GM12878 (cell line): ENCODE measurements around the gene TBX10. TPM values are rescaled to one million over a fixed set of nuclear protein-coding genes. Genes with fewer than 3 reads are reported as not detected.

Source experiments
- BRCA1 ChIP-seq: IDR thresholded peaks from 2 replicates; pipeline ENCODE4 v1.6.1; 2011; ENCODE audit warnings: low read depth, low read length, improper control_type of control experiment
- ELK1 ChIP-seq: IDR thresholded peaks from 2 replicates; pipeline ENCODE4 v1.6.1; 2012; ENCODE audit warnings: low read depth, low read length, improper control_type of control experiment
- EP300 ChIP-seq, 2 experiments: fragments of 150-350 bp in 1 of 2; IDR thresholded peaks; 2 replicates each; pipeline ENCODE4 v1.6.1; 2011 to 2012; ENCODE audit warnings: low read depth in 2 of 2, low read length in 2 of 2, borderline replicate concordance in 1 of 2, improper control_type of control experiment in 1 of 2, inconsistent platforms in 1 of 2; ENCODE audit not compliant: control insufficient read depth in 1 of 2
- ETV6 ChIP-seq, 2 experiments: fragments of 450-650 bp in 1 of 2; IDR thresholded peaks in 1 of 2; conservative IDR thresholded peaks in 1 of 2; 2 replicates each; pipeline ENCODE4 v1.6.1; 2014; ENCODE audit warnings: antibody characterized with exemption in 1 of 2, borderline replicate concordance in 1 of 2, low read depth in 1 of 2, mild to moderate bottlenecking in 1 of 2, moderate library complexity in 1 of 2
- FOXK2 ChIP-seq: fragments of 450-650 bp; IDR thresholded peaks from 2 replicates; pipeline ENCODE4 v1.6.1; 2017; ENCODE audit warnings: mild to moderate bottlenecking, moderate library complexity
- FOXM1 ChIP-seq: IDR thresholded peaks from 2 replicates; pipeline ENCODE4 v1.6.1; 2012; ENCODE audit warnings: low read depth, mild to moderate bottlenecking, inconsistent platforms, low read length, moderate library complexity
- HDAC2 ChIP-seq: fragments of 200-600 bp; sonication (generic); IDR thresholded peaks from 2 replicates; pipeline ENCODE4 v1.6.1; 2017
- HSF1 ChIP-seq: fragments of 150-350 bp; IDR thresholded peaks from 2 replicates; pipeline ENCODE4 v1.6.1; 2014; ENCODE audit warnings: mild to moderate bottlenecking, low read depth, low read length
- MTA2 ChIP-seq: fragments of 450-650 bp; IDR thresholded peaks from 2 replicates; pipeline ENCODE4 v1.6.1; 2016; ENCODE audit warnings: low read depth, mild to moderate bottlenecking, moderate library complexity
- MYC ChIP-seq: IDR thresholded peaks from 2 replicates; pipeline ENCODE4 v1.6.1; 2011; ENCODE audit warnings: mild to moderate bottlenecking, low read length, moderate library complexity, inconsistent platforms; ENCODE audit not compliant: insufficient read depth, insufficient replicate concordance, insufficient read length, severe bottlenecking
- POU2F2 ChIP-seq: IDR thresholded peaks from 3 replicates; pipeline ENCODE4 v1.6.1; 2011; ENCODE audit warnings: low read depth, mild to moderate bottlenecking, low read length, borderline replicate concordance
- SRF ChIP-seq, 2 experiments: IDR thresholded peaks; 2 replicates each; pipeline ENCODE4 v1.6.1; 2011; ENCODE audit warnings: low read depth in 2 of 2, low read length in 2 of 2, mild to moderate bottlenecking in 1 of 2, moderate library complexity in 1 of 2
- TAF1 ChIP-seq: IDR thresholded peaks from 2 replicates; pipeline ENCODE4 v1.6.1; 2011; ENCODE audit warnings: mild to moderate bottlenecking, low read depth, low read length, borderline replicate concordance
- TCF7 ChIP-seq: IDR thresholded peaks from 2 replicates; pipeline ENCODE4 v1.6.1; 2014; ENCODE audit warnings: antibody characterized with exemption, borderline replicate concordance
- ZBTB11 ChIP-seq: fragments of 450-650 bp; formaldehyde crosslinking; IDR thresholded peaks from 2 replicates; pipeline ENCODE4 v1.5.0; 2022; ENCODE audit warnings: mild to moderate bottlenecking, missing genetic modification characterization
- ZBTB4 ChIP-seq: fragments of 450-650 bp; formaldehyde crosslinking; IDR thresholded peaks from 2 replicates; pipeline ENCODE4 v1.4.0; 2022; ENCODE audit warnings: mild to moderate bottlenecking, moderate library complexity
- ZNF217 ChIP-seq: fragments of 450-650 bp; IDR thresholded peaks from 2 replicates; pipeline ENCODE4 v1.6.1; 2017; ENCODE audit warnings: antibody characterized with exemption, mild to moderate bottlenecking
- polyA plus RNA-seq, 11 experiments: library from polyadenylated mRNA; depleted of rRNA in 4 of 11; unstranded in 6 of 11; stranded (reverse) in 5 of 11; fragments of >200 nt; fragmentation: Nextera tagmentation in 4 of 11; fragmentation: Illumina TruSeq in 1 of 11; extraction: Ambion mirVana in 4 of 11; extraction: Trizol in 1 of 11; gene quantifications; 1 replicate in 1 of 11; 2 replicates in 10 of 11; pipeline versions ENCODE4 v1.2.1 to v1.2.3, GENCODE V29; 2011 to 2016; ENCODE audit warnings: inconsistent platforms in 2 of 11, missing spikeins in 2 of 11, low read depth in 1 of 11
- total RNA-seq, 4 experiments: library from RNA; depleted of rRNA in 3 of 4; stranded (reverse); fragments of >200 nt in 3 of 4; fragmentation: Illumina TruSeq in 1 of 4; extraction: Trizol in 1 of 4; gene quantifications; 2 replicates each; pipeline versions ENCODE4 v1.2.1 to v1.2.3, GENCODE V29; 2013 to 2021

TBX10 gene
- total and polyA plus RNA-seq, 10 of the 15 experiments (the other 5 are each of a cell fraction or from before 2014, with no cell fraction given) = 0.10 to 0.44 (median 0.20) TPM; not detected in 4

GRCh38 chr11:67606492-67607295 is 32.9 kb downstream of the TBX10 start, which contains the start of gene NDUFV1 (continued):
- TF ChIP-seq POU2F2 (0 out of 3 replicates have a peak, but pooled peaks have one; percentile 61), TAF1 (peak; percentile 76; the same call in 1 of the 2 replicates), HSF1 (no peak), MYC (peak; percentile 48), FOXK2 (0 out of 2 replicates have a peak, but pooled peaks have one; percentile 11), ZBTB11 (CRISPR knock-in tag) (no peak), ETV6 (conservative IDR thresholded peaks at IDR 0.05 in 1 of 2, IDR thresholded peaks at IDR 0.05 in 1 of 2; ENCODE audit: borderline replicate concordance in 1 of 2, low read depth in 1 of 2) (no peak), EP300 (IDR thresholded peaks at IDR 0.05; ENCODE audit: borderline replicate concordance in 1 of 2, control insufficient read depth in 1 of 2, low read depth in 2 of 2, low read length in 2 of 2) (peak in 1 of 2 experiments; percentile 41; a peak in 1 of 4 replicates), HDAC2 (no peak), MTA2 (no peak), BRCA1 (no peak), ZBTB4 (CRISPR knock-in tag) (no peak), ZNF217 (no peak), FOXM1 (no peak), SRF (IDR thresholded peaks at IDR 0.05; ENCODE audit: low read depth in 2 of 2, low read length in 2 of 2) (peak; percentile 4 to 81; a peak in 3 of 4 replicates), ELK1 (no peak; the same call in 1 of the 2 replicates), TCF7 (no peak)
